GM23248 (cell line): ENCODE measurements around the gene LRBA. TPM values are rescaled to one million over a fixed set of nuclear protein-coding genes. Genes with fewer than 3 reads are reported as not detected.

ENCODE experiments used
- DNase-seq: peaks from one replicate; pipeline ENCODE4 v3.0.0-alpha.2; 2015
- H2AFZ ChIP-seq: fragments of 200-600 bp; sonication (generic); 2 replicates; pipeline ENCODE4 v1.6.1; 2016; ENCODE audit warnings: antibody characterized with exemption
- H3F3A ChIP-seq: fragments of 200-600 bp; sonication (generic); 2 replicates; pipeline ENCODE4 v1.6.1; 2016; ENCODE audit warnings: mild to moderate bottlenecking, antibody characterized with exemption, mixed run types; ENCODE audit not compliant: insufficient read depth
- H3K27ac ChIP-seq: fragments of 200-600 bp; sonication (generic); 2 replicates; pipeline ENCODE4 v1.5.1; 2016; ENCODE audit warnings: mild to moderate bottlenecking
- H3K27me3 ChIP-seq: fragments of 200-600 bp; sonication (generic); replicated peaks from 2 replicates; pipeline ENCODE4 v1.6.1; 2016; ENCODE audit warnings: mild to moderate bottlenecking; ENCODE audit not compliant: insufficient read depth
- H3K36me3 ChIP-seq: fragments of 200-600 bp; sonication (generic); 2 replicates; pipeline ENCODE4 v1.6.1; 2016; ENCODE audit warnings: low read depth, mild to moderate bottlenecking
- H3K4me1 ChIP-seq: fragments of 200-600 bp; sonication (generic); 2 replicates; pipeline ENCODE4 v1.6.1; 2016; ENCODE audit warnings: mild to moderate bottlenecking; ENCODE audit not compliant: insufficient read depth
- H3K4me2 ChIP-seq: fragments of 200-600 bp; sonication (generic); one replicate; pipeline ENCODE4 v1.6.1; 2016; ENCODE audit warnings: mild to moderate bottlenecking; ENCODE audit not compliant: unreplicated experiment
- H3K4me3 ChIP-seq: fragments of 200-600 bp; sonication (generic); 2 replicates; pipeline ENCODE4 v1.5.1; 2016; ENCODE audit warnings: mild to moderate bottlenecking
- H3K79me2 ChIP-seq: fragments of 200-600 bp; sonication (generic); 2 replicates; pipeline ENCODE4 v1.6.1; 2016; ENCODE audit warnings: mild to moderate bottlenecking; ENCODE audit not compliant: insufficient read depth
- H3K9ac ChIP-seq: fragments of 200-600 bp; sonication (generic); 2 replicates; pipeline ENCODE4 v1.6.1; 2016; ENCODE audit warnings: mild to moderate bottlenecking
- H3K9me2 ChIP-seq: fragments of 200-600 bp; sonication (generic); 2 replicates; pipeline ENCODE4 v1.6.1; 2016; ENCODE audit warnings: mixed run types, mild to moderate bottlenecking, moderate library complexity; ENCODE audit not compliant: insufficient read depth
- H3K9me3 ChIP-seq: fragments of 200-600 bp; sonication (generic); one replicate; pipeline ENCODE4 v1.6.1; 2017; ENCODE audit warnings: low read depth
- H4K20me1 ChIP-seq: fragments of 200-600 bp; sonication (generic); 2 replicates; pipeline ENCODE4 v1.6.0; 2016; ENCODE audit not compliant: insufficient read depth
- EZH2 ChIP-seq: fragments of 200-600 bp; sonication (generic); IDR thresholded peaks from 2 replicates; pipeline ENCODE4 v1.6.1; 2018; ENCODE audit warnings: antibody characterized with exemption, mild to moderate bottlenecking; ENCODE audit not compliant: insufficient read depth, poor library complexity, severe bottlenecking
- EZH2phosphoT487 ChIP-seq: fragments of 200-600 bp; sonication (generic); IDR thresholded peaks from 2 replicates; pipeline ENCODE4 v1.6.1; 2018; ENCODE audit warnings: antibody characterized with exemption, moderate library complexity, mild to moderate bottlenecking, low read depth; ENCODE audit not compliant: insufficient read depth
- WGBS, 2 experiments: methylation state at CpG; one replicate each; pipeline ENCODE4 v1.1.6; 2015 to 2017; ENCODE audit warnings: low lambda C conversion rate in 2 of 2, low coverage in 1 of 2; ENCODE audit errors: missing lambda C conversion rate in 2 of 2; 5-methylcytosine and 5-hydroxymethylcytosine counted together
- in situ Hi-C: fragments of 300-500 bp; cut with MboI; formaldehyde crosslinking; loops from 2 replicates; pipeline ENCODE4 v1.15.0; 2020
- polyA plus RNA-seq: library from polyadenylated mRNA; unstranded; fragments of >200 nt; fragmentation: Nextera tagmentation; extraction: Ambion mirVana; gene quantifications from 2 replicates; pipeline ENCODE4 v1.2.1, GENCODE V29; 2016
- total RNA-seq: library from RNA; depleted of rRNA; stranded (reverse); fragments of >200 nt; shearing (Covaris generic); gene quantifications from 2 replicates; pipeline ENCODE4 v1.2.3, GENCODE V29; 2014

LRBA gene
- total and polyA plus RNA-seq, 2 experiments from 2014 or later = 6.6 to 17.8 TPM

GRCh38 chr4:150231107-150231770, 783.8 kb downstream of the LRBA start:
- no peaks in the 10 kb centered on the region for H3K36me3 ChIP-seq
- H3K9ac ChIP-seq = no peak overlapping the region
- no peaks in the 10 kb centered on the region for H3K9me3 ChIP-seq
- no peak for DNase-seq
- no peaks in the 10 kb centered on the region for H3K27me3 ChIP-seq
- H3K27ac ChIP-seq = no peak overlapping the region
- no peak overlapping the region for H3K4me3 ChIP-seq
- TF ChIP-seq EZH2phosphoT487 (no peak), EZH2 (no peak)
- H3K4me1 ChIP-seq = peaks cover 33% of the 10 kb centered on the region
- H3K9me2 ChIP-seq = no peaks in the 10 kb centered on the region
- no peak overlapping the region for H2AFZ ChIP-seq
- in situ Hi-C loops = no loop called here
- H3K79me2 ChIP-seq = no peaks in the 10 kb centered on the region
- no peaks in the 10 kb centered on the region for H4K20me1 ChIP-seq
- H3F3A ChIP-seq = peaks cover 34% of the 10 kb centered on the region
- H3K4me2 ChIP-seq = no peak overlapping the region
- 96 to 97% methylated on average over 4 of the region's 4 CpGs for WGBS, 2 experiments

GRCh38 chr4:150230561-150230960, 784.5 kb downstream of the LRBA start:
- no peak for DNase-seq

GRCh38 chr4:150229520-150229919, 785.6 kb downstream of the LRBA start:
- DNase-seq = peak; percentile 64
- Histone ChIP-seq H3K36me3 (no peaks in the 10 kb centered on the region), H3K4me3 (no peak overlapping the region), H4K20me1 (no peaks in the 10 kb centered on the region), H3K9me3 (no peaks in the 10 kb centered on the region), H3K9me2 (no peaks in the 10 kb centered on the region), H3K79me2 (no peaks in the 10 kb centered on the region), H3K9ac (no peak overlapping the region), H3K4me2 (peak overlapping the region; percentile 18), H3K27me3 (no peaks in the 10 kb centered on the region), H3K27ac (no peak overlapping the region), H3F3A (peaks cover 33% of the 10 kb centered on the region), H2AFZ (no peak overlapping the region), H3K4me1 (peaks cover 30% of the 10 kb centered on the region)
- 4 to 10% methylated on average over 1 of the region's 1 CpG for WGBS, 2 experiments
- in situ Hi-C loops = no loop called here
- TF ChIP-seq EZH2phosphoT487 = no peak
- TF ChIP-seq EZH2 = no peak

More at GRCh38 chr4:150230561-150230960, 784.5 kb downstream of the LRBA start:
- no peak overlapping the region for H3K27ac ChIP-seq
- TF ChIP-seq EZH2 (no peak), EZH2phosphoT487 (no peak)
- H3K27me3 ChIP-seq = no peaks in the 10 kb centered on the region
- in situ Hi-C loops = no loop called here
- H3K4me3 ChIP-seq = no peak overlapping the region
- H3K4me2 ChIP-seq = no peak overlapping the region
- H3K79me2 ChIP-seq = no peaks in the 10 kb centered on the region
- peaks cover 34% of the 10 kb centered on the region for H3F3A ChIP-seq
- H3K9ac ChIP-seq = no peak overlapping the region
- H2AFZ ChIP-seq = no peak overlapping the region
- WGBS, 2 experiments = 97% methylated on average over 2 of the region's 2 CpGs
- H3K9me2 ChIP-seq = no peaks in the 10 kb centered on the region
- H3K36me3 ChIP-seq = no peaks in the 10 kb centered on the region
- H4K20me1 ChIP-seq = no peaks in the 10 kb centered on the region
- no peaks in the 10 kb centered on the region for H3K9me3 ChIP-seq
- H3K4me1 ChIP-seq = peaks cover 33% of the 10 kb centered on the region

GRCh38 chr4:150224896-150225591, 790.0 kb downstream of the LRBA start:
- in situ Hi-C loops = no loop called here
- no peak for TF ChIP-seq EZH2
- peak; percentile 88; the same call in 1 of the 2 replicates for TF ChIP-seq EZH2phosphoT487
- DNase-seq = peak; percentile 94
- no peak overlapping the region for H2AFZ ChIP-seq
- H4K20me1 ChIP-seq = no peaks in the 10 kb centered on the region
- no peaks in the 10 kb centered on the region for H3K9me2 ChIP-seq
- H3K36me3 ChIP-seq = no peaks in the 10 kb centered on the region
- H3K79me2 ChIP-seq = no peaks in the 10 kb centered on the region
- H3K4me3 ChIP-seq = peak overlapping the region; percentile 28
- H3K27me3 ChIP-seq = no peaks in the 10 kb centered on the region
- H3K9ac ChIP-seq = peak overlapping the region; percentile 41
- WGBS, 2 experiments = 1% methylated on average over 6 of the region's 6 CpGs
- peak overlapping the region; percentile 71 for H3K27ac ChIP-seq
- peak overlapping the region; percentile 75 for H3K4me2 ChIP-seq
- peaks cover 37% of the 10 kb centered on the region for H3K4me1 ChIP-seq
- no peaks in the 10 kb centered on the region for H3K9me3 ChIP-seq
- peaks cover 31% of the 10 kb centered on the region for H3F3A ChIP-seq
